ENCODE results near the gene IL17B. TPM values are rescaled to one million over a fixed set of nuclear protein-coding genes. Genes with fewer than 3 reads are reported as not detected.

Gene IL17B
- total RNA-seq, 1 experiment from 2014 or later = not detected

DNA sequence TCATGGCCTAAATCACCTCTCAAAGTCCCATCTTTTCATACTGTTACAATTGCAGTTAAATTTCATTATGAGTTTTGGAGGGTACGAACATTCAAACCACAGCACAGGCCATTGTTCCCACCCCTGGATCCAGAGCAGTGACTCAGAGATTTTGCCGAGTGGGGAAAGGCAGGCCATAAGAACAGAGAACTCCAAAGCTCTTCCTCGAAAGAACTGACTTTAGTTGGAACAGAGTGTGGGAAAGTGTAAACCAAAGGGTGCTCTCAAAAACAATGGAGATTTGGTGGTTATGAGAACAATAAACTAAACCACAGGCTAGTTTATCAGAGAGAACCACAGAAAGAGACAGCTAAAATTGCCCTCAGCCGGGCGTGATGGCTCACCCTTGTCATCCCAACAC, 53.2 kb downstream of the IL17B start:
- Histone ChIP-seq H3K79me2 (ENCODE audit: insufficient read depth, low read length) (no peaks in the 10 kb centered on the region), H3K27me3 (ENCODE audit: insufficient read depth, low read length) (no peaks in the 10 kb centered on the region; the same call in 1 of the 2 replicates), H3K23ac (ENCODE audit: insufficient read length, low read depth, low read length) (no peak overlapping the region), H4K5ac (ENCODE audit: insufficient read length, low read depth, low read length) (no peak overlapping the region), H3K56ac (ENCODE audit: insufficient read length, low read depth, low read length) (no peak overlapping the region), H3K4ac (ENCODE audit: low read depth, low read length) (no peak overlapping the region), H3K4me1 (ENCODE audit: insufficient read depth, low read length) (no peaks in the 10 kb centered on the region), H2BK5ac (ENCODE audit: insufficient read length, low read length) (no peak overlapping the region), H3K18ac (ENCODE audit: insufficient read length, low read depth, low read length) (no peak overlapping the region), H2AK5ac (ENCODE audit: insufficient read length, low read length) (no peak overlapping the region), H2BK120ac (ENCODE audit: low read depth, low read length, poor library complexity, severe bottlenecking) (no peak overlapping the region), H2BK20ac (ENCODE audit: low read depth, low read length, poor library complexity, severe bottlenecking) (no peak overlapping the region), H3K9ac (ENCODE audit: extremely low read depth, insufficient read length, low read length) (no peak overlapping the region), H2BK15ac (ENCODE audit: low read depth, low read length) (no peak overlapping the region), H3K27ac (ENCODE audit: insufficient read length, low read depth, low read length) (no peak overlapping the region), H2BK12ac (ENCODE audit: insufficient read length, low read depth, low read length) (no peak overlapping the region), H4K20me1 (ENCODE audit: control insufficient read depth, insufficient read depth, insufficient read length) (no peaks in the 10 kb centered on the region), H3K9me3 (ENCODE audit: control insufficient read depth, low read depth, low read length) (no peaks in the 10 kb centered on the region), H3K79me1 (ENCODE audit: insufficient read depth, low read depth, low read length, poor library complexity, severe bottlenecking) (no peaks in the 10 kb centered on the region), H3K23me2 (ENCODE audit: insufficient read length, low read depth, low read length, poor library complexity, severe bottlenecking) (no peaks in the 10 kb centered on the region), H4K8ac (replicated peaks; ENCODE audit: insufficient read length, low read depth, low read length) (no peak overlapping the region), H3T11ph (ENCODE audit: low read length) (no peak overlapping the region), H4K91ac (ENCODE audit: insufficient read length, low read depth, low read length) (no peak overlapping the region), H3K14ac (ENCODE audit: insufficient read depth, low read length) (no peak overlapping the region), H2AFZ (ENCODE audit: low read length) (no peak overlapping the region), H3K4me2 (ENCODE audit: insufficient read depth, insufficient read length, low read length) (no peak overlapping the region)
- Mint-ChIP-seq H3K27ac (no peak overlapping the region), H3K36me3 (ENCODE audit: insufficient read depth in 1 of 3, low read depth in 3 of 3) (no peaks in the 10 kb centered on the region), H3K27me3 (ENCODE audit: low read depth) (no peaks in the 10 kb centered on the region), H3K4me3 (no peak overlapping the region), H3K9me3 (no peaks in the 10 kb centered on the region), H3K4me1 (peaks cover 6 to 8% of the 10 kb centered on the region in 2 experiments)
- TF ChIP-seq, protein P1, sequence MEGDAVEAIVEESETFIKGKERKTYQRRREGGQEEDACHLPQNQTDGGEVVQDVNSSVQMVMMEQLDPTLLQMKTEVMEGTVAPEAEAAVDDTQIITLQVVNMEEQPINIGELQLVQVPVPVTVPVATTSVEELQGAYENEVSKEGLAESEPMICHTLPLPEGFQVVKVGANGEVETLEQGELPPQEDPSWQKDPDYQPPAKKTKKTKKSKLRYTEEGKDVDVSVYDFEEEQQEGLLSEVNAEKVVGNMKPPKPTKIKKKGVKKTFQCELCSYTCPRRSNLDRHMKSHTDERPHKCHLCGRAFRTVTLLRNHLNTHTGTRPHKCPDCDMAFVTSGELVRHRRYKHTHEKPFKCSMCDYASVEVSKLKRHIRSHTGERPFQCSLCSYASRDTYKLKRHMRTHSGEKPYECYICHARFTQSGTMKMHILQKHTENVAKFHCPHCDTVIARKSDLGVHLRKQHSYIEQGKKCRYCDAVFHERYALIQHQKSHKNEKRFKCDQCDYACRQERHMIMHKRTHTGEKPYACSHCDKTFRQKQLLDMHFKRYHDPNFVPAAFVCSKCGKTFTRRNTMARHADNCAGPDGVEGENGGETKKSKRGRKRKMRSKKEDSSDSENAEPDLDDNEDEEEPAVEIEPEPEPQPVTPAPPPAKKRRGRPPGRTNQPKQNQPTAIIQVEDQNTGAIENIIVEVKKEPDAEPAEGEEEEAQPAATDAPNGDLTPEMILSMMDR (conservative IDR thresholded peaks at IDR 0.05) = no peak
- no peak for DNase-seq
- WGBS (ENCODE audit: extremely low coverage, insufficient read length, low lambda C conversion rate) = no CpG with 5 or more reads among the region's 5 CpGs

All from H9 (cell line).